ENCODE measurements around the gene DEXI.

DNA sequence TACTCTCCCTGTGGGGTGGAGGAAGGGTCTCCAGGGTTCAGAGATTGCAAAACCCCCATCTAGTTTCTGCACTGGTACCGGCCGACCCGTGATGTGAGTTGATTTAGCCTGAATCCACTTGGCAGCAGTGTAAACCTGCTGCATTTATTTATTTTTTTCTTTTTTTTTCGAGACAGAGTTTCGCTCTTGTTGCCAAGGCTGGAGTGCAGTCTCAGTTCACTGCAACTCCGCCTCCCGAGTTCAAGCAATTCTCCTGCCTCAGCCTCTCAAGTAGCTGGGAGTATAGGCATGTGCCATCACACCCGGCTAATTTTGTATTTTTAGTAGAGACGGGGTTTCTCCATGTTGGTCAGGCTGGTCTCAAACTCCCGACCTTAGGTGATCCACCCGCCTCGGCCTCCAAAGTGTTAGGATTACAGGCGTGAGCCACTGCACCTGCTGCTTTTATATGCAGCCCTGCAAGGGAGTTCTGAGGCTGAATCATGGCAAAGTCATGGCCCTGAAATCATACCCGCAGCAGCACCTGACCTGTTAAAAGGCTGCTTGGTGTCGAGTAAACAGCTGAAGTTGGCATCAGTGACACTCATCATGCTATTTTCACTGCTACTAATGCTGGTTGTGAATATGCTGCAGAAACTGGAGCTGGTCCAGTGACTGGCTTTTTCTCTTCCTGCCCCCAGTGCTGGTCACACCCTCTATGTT is 21.4 kb downstream of the DEXI start:
- no peak for TF ChIP-seq POLR2AphosphoS5 (IDR thresholded peaks at IDR 0.05; ENCODE audit: insufficient read depth in 1 of 2, low read depth in 1 of 2)
- TF ChIP-seq, protein P1, sequence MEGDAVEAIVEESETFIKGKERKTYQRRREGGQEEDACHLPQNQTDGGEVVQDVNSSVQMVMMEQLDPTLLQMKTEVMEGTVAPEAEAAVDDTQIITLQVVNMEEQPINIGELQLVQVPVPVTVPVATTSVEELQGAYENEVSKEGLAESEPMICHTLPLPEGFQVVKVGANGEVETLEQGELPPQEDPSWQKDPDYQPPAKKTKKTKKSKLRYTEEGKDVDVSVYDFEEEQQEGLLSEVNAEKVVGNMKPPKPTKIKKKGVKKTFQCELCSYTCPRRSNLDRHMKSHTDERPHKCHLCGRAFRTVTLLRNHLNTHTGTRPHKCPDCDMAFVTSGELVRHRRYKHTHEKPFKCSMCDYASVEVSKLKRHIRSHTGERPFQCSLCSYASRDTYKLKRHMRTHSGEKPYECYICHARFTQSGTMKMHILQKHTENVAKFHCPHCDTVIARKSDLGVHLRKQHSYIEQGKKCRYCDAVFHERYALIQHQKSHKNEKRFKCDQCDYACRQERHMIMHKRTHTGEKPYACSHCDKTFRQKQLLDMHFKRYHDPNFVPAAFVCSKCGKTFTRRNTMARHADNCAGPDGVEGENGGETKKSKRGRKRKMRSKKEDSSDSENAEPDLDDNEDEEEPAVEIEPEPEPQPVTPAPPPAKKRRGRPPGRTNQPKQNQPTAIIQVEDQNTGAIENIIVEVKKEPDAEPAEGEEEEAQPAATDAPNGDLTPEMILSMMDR (IDR thresholded peaks at IDR 0.05), result no peak
